Aorta (tissue), 5 donors: ENCODE measurements around the gene NR3C2. TPM values are rescaled to one million over a fixed set of nuclear protein-coding genes. Genes with fewer than 3 reads are reported as not detected.

ENCODE experiments used
- ATAC-seq: fragments of 200-7000 bp; cut with Tn5 transposase; one replicate; pipeline ENCODE4 v1.9.1; 2022; ENCODE audit warnings: moderate library complexity; ENCODE audit not compliant: low FRiP score
- DNase-seq, 2 donors: peaks; one replicate each; pipeline ENCODE4 v3.0.0-alpha.2; 2020
- H3K27ac ChIP-seq, 2 donors: one replicate each; pipeline ENCODE4 v1.5.1; 2013; ENCODE audit warnings: low read length in 2 of 2, mild to moderate bottlenecking in 2 of 2, moderate library complexity in 2 of 2, control low read depth in 1 of 2, inconsistent platforms in 1 of 2, low read depth in 1 of 2
- H3K27me3 ChIP-seq, 2 donors: one replicate each; pipeline ENCODE4 v1.6.1; 2013; ENCODE audit warnings: control low read depth in 1 of 2, low read length in 1 of 2, mild to moderate bottlenecking in 1 of 2, moderate library complexity in 1 of 2; ENCODE audit not compliant: insufficient read depth in 2 of 2, control insufficient read depth in 1 of 2
- H3K36me3 ChIP-seq, 2 donors: one replicate each; pipeline ENCODE4 v1.6.1; 2013; ENCODE audit warnings: control low read depth in 1 of 2, low read length in 1 of 2, mild to moderate bottlenecking in 1 of 2; ENCODE audit not compliant: insufficient read depth in 2 of 2, control insufficient read depth in 1 of 2
- H3K4me1 ChIP-seq, 2 donors: one replicate each; pipeline ENCODE4 v1.6.1; 2013; ENCODE audit warnings: low read length in 2 of 2, control low read depth in 1 of 2, mild to moderate bottlenecking in 1 of 2, moderate library complexity in 1 of 2; ENCODE audit not compliant: insufficient read depth in 2 of 2, control insufficient read depth in 1 of 2
- H3K4me3 ChIP-seq, 2 donors: one replicate each; pipeline ENCODE4 v1.5.1; 2013; ENCODE audit warnings: low read length in 2 of 2, control low read depth in 1 of 2, mild to moderate bottlenecking in 1 of 2
- H3K9me3 ChIP-seq: one replicate; pipeline ENCODE4 v1.6.1; 2013; ENCODE audit warnings: mild to moderate bottlenecking, low read length; ENCODE audit not compliant: control insufficient read depth
- WGBS, 2 donors: extraction: QIAGEN DNeasy Blood & Tissue Kit; methylation state at CpG; one replicate each; pipeline ENCODE4 v1.1.7; 2013; 5-methylcytosine and 5-hydroxymethylcytosine counted together
- intact Hi-C, 2 donors: fragments of 100-400 bp; cut with DNase I; formaldehyde crosslinking; loops; one replicate each; pipeline versions ENCODE4 v1.14.2 to v1.15.0; 2022
- polyA plus RNA-seq, 2 donors: library from polyadenylated mRNA; stranded (reverse); fragments of 200-250 nt; gene quantifications; one replicate each; pipeline ENCODE4 v1.2.3, GENCODE V29; 2013
- total RNA-seq, 2 donors: library from RNA; stranded (reverse); fragmentation: NEBNext Ultra II Directional; extraction: Animal tissue kit (Norgen Biotek cat#: 25700); gene quantifications; one replicate each; pipeline ENCODE4 v1.2.1, GENCODE V29; 2021
- donor health status: healthy with polysubstance abuse.
- donor health status: Bipolar disorder and iron deficiency.
- donor health status: DM: no; HTN: no; CAD: no.
- donor health status: DM: no; HTN: no; CAD: no.
- donor health status: DM: yes; HTN: yes; CAD: no.

NR3C2 gene
- total and polyA plus RNA-seq, 4 donors, result 3.4 to 22.9 (median 6.9) TPM

- intact Hi-C loops, result no loop called here
- 97 to 98% methylated on average over 5 of the region's 5 CpGs for WGBS, 2 donors
- no peak overlapping the region for H3K4me3 ChIP-seq
- DNase-seq (no peak), ATAC-seq (no peak)
- H3K27me3 ChIP-seq, result no peaks in the 10 kb centered on the region
- H3K36me3 ChIP-seq, result no peaks in the 10 kb centered on the region
- no peak overlapping the region for H3K27ac ChIP-seq
- H3K4me1 ChIP-seq, result no peaks in the 10 kb centered on the region
- no peaks in the 10 kb centered on the region for H3K9me3 ChIP-seq
Observed at GRCh38 chr4:148426643-148427042, 15.6 kb downstream of the NR3C2 start.

- 49 to 61% methylated on average over 5 of the region's 5 CpGs for WGBS, 2 donors
- ATAC-seq (no peak), DNase-seq (no peak)
- H3K9me3 ChIP-seq, result no peaks in the 10 kb centered on the region
- intact Hi-C loops, result no loop called here
- no peak overlapping the region for H3K4me3 ChIP-seq
- no peaks in the 10 kb centered on the region for H3K27me3 ChIP-seq
- no peaks in the 10 kb centered on the region for H3K4me1 ChIP-seq
- H3K36me3 ChIP-seq, result no peaks in the 10 kb centered on the region
- H3K27ac ChIP-seq, result no peak overlapping the region
Observed at GRCh38 chr4:148425327-148426110, 16.7 kb downstream of the NR3C2 start.

- no peaks in the 10 kb centered on the region for H3K9me3 ChIP-seq
- DNase-seq (no peak), ATAC-seq (no peak)
- H3K27ac ChIP-seq, result no peak overlapping the region
- H3K27me3 ChIP-seq, result no peaks in the 10 kb centered on the region
- no peak overlapping the region for H3K4me3 ChIP-seq
- intact Hi-C loops, result no loop called here
- no peaks in the 10 kb centered on the region for H3K36me3 ChIP-seq
- H3K4me1 ChIP-seq, result no peaks in the 10 kb centered on the region
- WGBS, 2 donors, result 49 to 69% methylated on average over 2 of the region's 2 CpGs
Observed at GRCh38 chr4:148420397-148420796, 21.8 kb downstream of the NR3C2 start.

GRCh38 chr4:148415500-148415899, 26.7 kb downstream of the NR3C2 start:
- Histone ChIP-seq H3K4me3 (no peak overlapping the region), H3K27ac (no peak overlapping the region), H3K36me3 (no peaks in the 10 kb centered on the region), H3K4me1 (no peaks in the 10 kb centered on the region), H3K9me3 (no peaks in the 10 kb centered on the region), H3K27me3 (no peaks in the 10 kb centered on the region)
- intact Hi-C loops, result no loop called here
- no peak for DNase-seq
- 66 to 67% methylated on average over 2 of the region's 2 CpGs for WGBS, 2 donors
- no peak for ATAC-seq

GRCh38 chr4:148412460-148412994, 29.7 kb downstream of the NR3C2 start:
- 84 to 89% methylated on average over 2 of the region's 2 CpGs for WGBS, 2 donors
- DNase-seq (no peak), ATAC-seq (no peak)
- no peak overlapping the region for H3K4me3 ChIP-seq
- intact Hi-C loops, result no loop called here
- H3K9me3 ChIP-seq, result no peaks in the 10 kb centered on the region
- no peaks in the 10 kb centered on the region for H3K27me3 ChIP-seq
- no peak overlapping the region for H3K27ac ChIP-seq
- H3K4me1 ChIP-seq, result no peaks in the 10 kb centered on the region
- H3K36me3 ChIP-seq, result no peaks in the 10 kb centered on the region

- Histone ChIP-seq H3K36me3 (no peaks in the 10 kb centered on the region), H3K27ac (no peak overlapping the region), H3K9me3 (no peaks in the 10 kb centered on the region), H3K4me3 (no peak overlapping the region), H3K27me3 (no peaks in the 10 kb centered on the region), H3K4me1 (no peaks in the 10 kb centered on the region)
- 82 to 86% methylated on average over 5 of the region's 5 CpGs for WGBS, 2 donors
- intact Hi-C loops, result no loop called here
- ATAC-seq (no peak), DNase-seq (no peak)
Observed at GRCh38 chr4:148405161-148405893, 36.9 kb downstream of the NR3C2 start.

- Histone ChIP-seq H3K27ac (no peak overlapping the region), H3K36me3 (no peaks in the 10 kb centered on the region), H3K4me3 (no peak overlapping the region), H3K4me1 (no peaks in the 10 kb centered on the region), H3K27me3 (no peaks in the 10 kb centered on the region), H3K9me3 (no peaks in the 10 kb centered on the region)
- intact Hi-C loops, result no loop called here
- DNase-seq, result no peak
- ATAC-seq, result no peak
Observed at GRCh38 chr4:148398988-148399387, 43.2 kb downstream of the NR3C2 start.

GRCh38 chr4:148397771-148398170, 44.4 kb downstream of the NR3C2 start:
- H3K4me1 ChIP-seq, result no peaks in the 10 kb centered on the region
- no peaks in the 10 kb centered on the region for H3K27me3 ChIP-seq
- no peaks in the 10 kb centered on the region for H3K9me3 ChIP-seq
- intact Hi-C loops, result no loop called here
- no peak for ATAC-seq
- WGBS, 2 donors, result 94 to 95% methylated on average over 2 of the region's 2 CpGs
- no peak overlapping the region for H3K27ac ChIP-seq
- no peak for DNase-seq
- no peaks in the 10 kb centered on the region for H3K36me3 ChIP-seq
- no peak overlapping the region for H3K4me3 ChIP-seq
